EH (cell line): ENCODE measurements around the gene IL36G.
"Not testable (repeated sequence)": the region's sequence is repeated elsewhere in the genome, so short reads cannot be mapped to it uniquely, and the experiment has no call there.

ENCODE experiments used
- DNase-seq: peaks from one replicate; pipeline ENCODE4 v3.0.0-alpha.2; 2015; ENCODE audit warnings: low read depth

The IL36G gene

DNA sequence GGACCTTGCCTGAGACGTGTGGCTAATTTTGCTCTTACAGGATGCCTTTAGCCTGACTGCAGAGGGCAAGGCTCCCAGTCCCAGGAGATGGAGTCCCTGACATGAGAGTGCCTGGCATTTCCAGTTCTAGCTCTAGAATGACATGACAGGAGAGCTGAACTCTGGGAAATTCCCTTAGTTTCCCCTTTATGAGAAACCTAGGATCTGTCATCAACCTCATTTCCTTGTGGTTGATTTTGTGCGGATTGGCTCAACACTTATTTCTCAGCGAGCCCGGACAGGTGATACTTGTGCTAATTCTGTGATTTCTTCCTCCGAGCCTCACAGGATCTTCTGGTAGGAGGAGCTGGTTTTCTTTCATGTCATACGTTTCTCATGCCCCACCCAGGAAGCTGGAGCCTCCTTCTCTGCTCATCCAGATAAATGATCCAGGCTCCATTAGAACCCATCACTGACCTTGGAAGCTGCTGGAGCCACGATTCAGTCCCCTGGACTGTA lies at the start of gene IL36G:
IL36G (plus strand) TSS at position 448 of the 498 bp plus-strand sequence. CDS start 633 bp downstream, outside the sequence.
- DNase-seq = no peak

GRCh38 chr2:112933261-112933660 lies 44.5 kb upstream of the IL36G start:
- no peak for DNase-seq

DNA sequence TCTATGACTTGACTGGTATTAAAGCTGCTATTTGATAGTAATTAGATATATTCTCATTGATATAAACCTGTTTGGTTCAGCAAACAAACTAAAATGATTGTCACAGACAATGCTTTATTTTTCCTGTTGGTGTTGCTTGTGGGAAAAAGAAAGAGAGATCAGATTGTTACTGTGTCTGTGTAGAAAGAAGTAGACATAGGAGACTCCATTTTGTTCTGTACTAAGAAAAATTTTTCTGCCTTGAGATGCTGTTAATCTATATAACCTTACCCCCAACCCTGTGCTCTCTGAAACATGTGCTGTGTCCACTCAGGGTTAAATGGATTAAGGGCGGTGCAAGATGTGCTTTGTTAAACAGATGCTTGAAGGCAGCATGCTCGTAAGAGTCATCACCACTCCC lies 43.7 kb upstream of the IL36G start:
- not testable (repeated sequence) for DNase-seq

GRCh38 chr2:112936927-112937232 lies 40.9 kb upstream of the IL36G start:
- DNase-seq = no peak

DNA sequence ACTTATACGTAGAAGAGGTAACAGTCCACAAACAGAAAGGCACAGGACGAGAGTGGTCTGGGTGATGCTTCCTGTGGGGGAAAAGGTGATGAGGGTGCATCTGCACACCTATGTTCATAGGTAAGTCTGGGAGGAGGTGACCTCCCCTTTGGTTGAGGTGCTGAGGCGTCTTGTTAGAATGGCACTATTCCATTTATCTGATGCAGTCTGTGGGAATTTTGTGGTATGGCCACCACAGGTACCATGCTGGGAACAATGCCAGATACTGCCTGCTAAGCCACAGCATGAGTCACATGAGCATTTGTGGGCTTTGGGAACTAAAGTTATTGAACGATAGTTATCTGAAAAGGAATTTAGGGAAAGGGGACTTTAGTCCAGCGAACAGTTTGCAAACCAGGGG lies 38.9 kb upstream of the IL36G start:
- peak; percentile 49 for DNase-seq

GRCh38 chr2:112939425-112939824 lies 38.4 kb upstream of the IL36G start:
- DNase-seq = no peak

- DNase-seq = no peak
Observed at GRCh38 chr2:112940859-112941625, 36.8 kb upstream of the IL36G start.

DNA sequence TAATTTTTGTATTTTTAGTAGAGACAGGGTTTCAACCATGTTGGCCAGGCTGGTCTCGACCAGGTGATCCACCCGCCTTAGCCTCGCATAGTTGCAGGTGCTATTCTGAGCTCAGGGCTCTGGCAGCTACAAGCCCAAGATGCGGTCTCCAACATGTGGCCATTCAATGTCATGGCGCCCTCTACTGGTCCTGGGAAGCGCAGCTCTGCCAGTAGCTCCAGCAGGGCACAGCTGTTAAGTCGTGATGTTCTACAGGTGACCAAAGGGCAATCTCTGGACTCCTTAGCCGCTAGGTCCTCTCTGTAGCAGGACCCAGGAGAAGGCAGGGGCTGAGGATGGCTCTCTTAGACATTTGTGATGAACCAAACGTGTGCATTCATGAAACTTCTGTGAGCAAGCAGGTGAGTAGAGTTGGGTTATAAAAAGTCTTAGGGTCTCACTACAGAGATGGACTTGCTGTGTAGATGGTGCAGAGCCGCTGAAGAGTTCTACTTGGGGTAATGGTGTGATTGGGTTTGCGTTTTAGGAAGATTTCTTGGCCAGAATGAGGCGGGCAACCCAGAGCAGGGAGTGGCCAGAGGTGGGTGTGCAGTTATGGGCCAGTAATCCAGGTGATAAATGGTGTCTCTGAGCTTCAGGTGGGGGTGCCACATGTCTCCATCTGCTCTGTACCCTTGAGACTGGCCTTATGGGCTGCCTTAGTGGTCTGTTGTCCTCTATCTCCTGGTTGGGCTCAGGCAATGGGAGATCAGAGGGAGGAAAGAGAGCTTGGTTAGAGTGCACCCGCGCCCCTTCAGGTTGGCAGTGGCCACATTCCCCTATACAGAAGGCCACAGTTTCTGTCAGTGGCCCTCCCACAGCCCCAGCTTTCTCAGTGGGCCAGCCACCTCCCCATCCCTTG lies 35.8 kb upstream of the IL36G start:
- DNase-seq = peak; percentile 79

GRCh38 chr2:112942654-112943002 lies 35.2 kb upstream of the IL36G start:
- DNase-seq = peak; percentile 27

DNA sequence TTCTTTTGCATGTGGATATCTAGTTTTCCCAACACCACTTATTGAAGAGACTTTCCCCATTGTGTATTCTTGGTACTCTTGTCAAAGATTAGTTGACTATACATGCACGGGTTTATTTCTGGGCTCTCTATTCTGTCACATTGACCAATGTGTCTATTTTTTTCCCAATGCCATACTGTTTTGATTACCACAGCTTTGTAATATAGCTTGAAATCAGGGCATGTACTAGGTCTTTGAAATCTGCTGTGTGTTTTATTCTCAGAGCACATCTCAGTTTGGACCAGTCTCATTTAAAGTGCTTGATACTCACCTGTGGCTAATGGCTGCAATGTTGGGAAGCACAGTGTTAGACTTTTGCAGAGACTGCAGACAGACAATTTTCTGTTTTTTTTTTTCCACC lies 32.8 kb upstream of the IL36G start:
- no peak for DNase-seq

GRCh38 chr2:112946086-112946485 lies 31.7 kb upstream of the IL36G start:
- no peak for DNase-seq

GRCh38 chr2:112947374-112947773 lies 30.4 kb upstream of the IL36G start:
- DNase-seq = peak; percentile 50

- DNase-seq = no peak
Observed at GRCh38 chr2:112949456-112949855, 28.4 kb upstream of the IL36G start.

GRCh38 chr2:112954364-112954763 lies 23.4 kb upstream of the IL36G start:
- DNase-seq = no peak

GRCh38 chr2:112957511-112957910 lies 20.3 kb upstream of the IL36G start:
- no peak for DNase-seq

DNA sequence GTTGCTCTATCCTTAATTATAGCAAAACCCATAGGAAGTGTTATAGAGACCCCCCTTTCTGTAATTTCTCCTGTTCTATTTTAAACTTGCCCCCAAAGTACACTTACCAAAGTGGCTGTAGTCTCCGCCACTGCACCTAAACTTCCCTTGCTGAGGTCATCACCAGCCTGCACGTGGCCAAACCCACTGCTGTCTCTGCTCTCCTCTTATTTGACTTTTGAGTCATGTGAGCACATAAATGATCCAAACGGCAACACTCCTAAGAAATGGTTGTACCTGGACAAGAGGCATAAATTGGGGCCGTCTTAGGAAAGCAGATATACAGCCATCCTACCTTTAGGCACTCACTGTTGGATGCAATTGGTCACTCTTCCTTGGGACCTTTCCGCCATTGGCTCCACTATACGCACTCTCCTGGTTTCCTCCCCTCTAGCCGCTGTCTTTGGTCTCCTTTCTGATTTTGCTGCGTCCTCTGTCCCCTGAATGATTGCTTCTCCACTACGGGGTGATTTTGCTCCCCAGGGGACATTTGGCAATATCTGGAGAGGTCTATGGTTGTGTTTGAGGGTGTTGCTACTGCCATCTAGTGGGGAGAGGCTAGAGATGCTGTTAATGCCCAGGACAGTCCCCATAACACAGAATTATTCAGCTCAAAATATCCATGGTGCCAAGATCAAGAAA lies 19.2 kb upstream of the IL36G start:
- DNase-seq = peak; percentile 74

DNA sequence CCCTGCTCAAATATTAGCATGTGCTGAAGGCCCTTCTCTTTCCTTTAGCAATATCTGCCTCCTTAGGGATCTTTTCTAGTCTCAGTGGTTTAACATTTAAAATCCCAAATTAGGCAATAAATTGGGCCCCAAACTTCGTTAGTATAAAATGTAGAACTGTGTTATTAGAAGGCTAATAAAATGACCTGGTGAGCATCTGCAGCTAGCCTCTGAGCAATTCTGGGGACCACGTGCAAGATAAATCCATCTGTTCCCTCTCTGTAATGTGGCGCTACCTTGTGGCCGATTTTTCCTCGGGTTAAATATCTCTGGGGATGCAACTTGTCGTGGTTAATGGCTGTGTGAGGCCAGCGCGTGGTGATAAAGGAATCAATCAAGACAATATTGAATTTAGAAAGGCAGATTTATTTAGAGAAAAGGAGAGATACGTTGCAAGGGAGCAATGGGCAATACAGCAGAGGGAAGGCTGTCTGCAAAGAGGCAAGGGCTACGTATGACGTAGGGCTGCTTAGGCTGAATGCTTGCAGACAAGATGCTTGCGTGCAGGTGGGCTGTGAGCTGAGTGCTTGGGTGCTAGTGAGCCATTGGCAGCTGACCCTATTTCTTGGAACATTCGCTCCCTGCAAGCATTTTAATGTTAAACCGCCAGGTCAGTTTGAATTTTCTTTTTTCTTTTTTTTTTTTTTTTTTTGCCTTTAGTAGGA lies 18.5 kb upstream of the IL36G start:
- DNase-seq = no peak

GRCh38 chr2:112960230-112960825 lies 17.5 kb upstream of the IL36G start:
- DNase-seq = no peak

DNA sequence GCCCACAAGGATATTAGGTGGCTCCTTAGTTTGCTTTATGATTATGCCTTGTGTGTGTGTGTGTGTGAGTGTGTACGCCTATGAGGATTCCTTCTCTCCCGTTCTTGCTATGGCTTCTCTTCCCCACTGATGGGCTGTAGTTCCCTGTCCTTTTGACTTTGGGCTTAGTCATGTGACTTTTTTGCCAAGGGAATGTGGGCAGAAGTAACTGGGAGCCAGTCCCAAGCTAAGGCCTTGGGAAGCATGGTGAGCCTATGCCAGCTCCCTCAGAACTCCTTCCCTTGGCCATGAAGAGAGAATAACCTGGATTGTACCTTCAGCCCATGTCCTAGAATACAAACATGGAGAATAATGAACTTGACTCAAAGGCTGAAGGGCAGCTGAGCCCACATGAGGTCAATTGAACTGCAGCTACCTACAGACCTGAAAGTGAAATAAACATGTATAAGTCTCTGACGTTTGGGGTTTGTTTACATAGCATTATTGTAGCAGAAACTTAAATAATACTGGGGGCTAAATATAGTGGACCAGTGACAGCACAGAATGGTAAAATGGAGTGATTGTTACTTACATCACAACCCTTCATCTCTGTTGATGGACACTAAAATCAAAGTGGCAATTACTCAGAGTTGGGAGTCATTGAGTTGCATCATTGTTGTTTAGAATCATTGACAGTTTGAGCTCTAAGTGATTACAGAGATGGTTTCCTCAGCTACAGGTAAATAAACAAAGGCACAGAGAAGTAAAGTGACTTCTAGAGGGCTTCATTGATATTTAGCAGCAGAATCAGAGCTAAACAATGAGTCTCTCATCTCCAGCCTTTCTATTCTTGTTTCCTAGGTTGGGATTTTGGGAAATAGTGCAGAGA lies 15.3 kb upstream of the IL36G start:
- DNase-seq = no peak

GRCh38 chr2:112967023-112967422 lies 10.8 kb upstream of the IL36G start:
- DNase-seq = no peak
